ENCODE measurements around the gene RBP7.
"Not testable (repeated sequence)": the region's sequence is repeated elsewhere in the genome, so short reads cannot be mapped to it uniquely, and the experiment has no call there.

DNA sequence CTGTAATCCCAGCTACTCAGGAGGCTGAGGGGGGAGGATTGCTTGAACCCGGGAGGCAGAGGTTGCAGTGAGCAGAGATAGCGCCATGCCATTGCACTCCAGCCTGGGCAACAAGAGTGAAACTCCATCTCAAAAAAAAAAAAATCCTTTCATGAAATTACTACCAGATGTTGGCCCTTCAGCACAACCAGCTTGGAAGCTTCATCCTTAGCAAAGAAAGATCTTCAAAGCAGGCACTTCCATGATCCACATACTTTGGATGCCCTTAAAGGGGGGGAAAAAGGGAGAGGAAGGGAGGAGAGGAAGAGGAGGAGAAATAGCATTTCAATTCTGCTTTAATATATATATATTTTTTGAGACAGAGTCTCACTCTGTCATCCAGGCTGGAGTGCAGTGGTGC, 23.6 kb downstream of the RBP7 start:
- TF ChIP-seq, protein P1, sequence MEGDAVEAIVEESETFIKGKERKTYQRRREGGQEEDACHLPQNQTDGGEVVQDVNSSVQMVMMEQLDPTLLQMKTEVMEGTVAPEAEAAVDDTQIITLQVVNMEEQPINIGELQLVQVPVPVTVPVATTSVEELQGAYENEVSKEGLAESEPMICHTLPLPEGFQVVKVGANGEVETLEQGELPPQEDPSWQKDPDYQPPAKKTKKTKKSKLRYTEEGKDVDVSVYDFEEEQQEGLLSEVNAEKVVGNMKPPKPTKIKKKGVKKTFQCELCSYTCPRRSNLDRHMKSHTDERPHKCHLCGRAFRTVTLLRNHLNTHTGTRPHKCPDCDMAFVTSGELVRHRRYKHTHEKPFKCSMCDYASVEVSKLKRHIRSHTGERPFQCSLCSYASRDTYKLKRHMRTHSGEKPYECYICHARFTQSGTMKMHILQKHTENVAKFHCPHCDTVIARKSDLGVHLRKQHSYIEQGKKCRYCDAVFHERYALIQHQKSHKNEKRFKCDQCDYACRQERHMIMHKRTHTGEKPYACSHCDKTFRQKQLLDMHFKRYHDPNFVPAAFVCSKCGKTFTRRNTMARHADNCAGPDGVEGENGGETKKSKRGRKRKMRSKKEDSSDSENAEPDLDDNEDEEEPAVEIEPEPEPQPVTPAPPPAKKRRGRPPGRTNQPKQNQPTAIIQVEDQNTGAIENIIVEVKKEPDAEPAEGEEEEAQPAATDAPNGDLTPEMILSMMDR (conservative IDR thresholded peaks at IDR 0.05; ENCODE audit: low read depth, low read length) = not testable (repeated sequence)
- TF ChIP-seq POLR2A (IDR thresholded peaks at IDR 0.05; ENCODE audit: low read depth, low read length); CHD1 (IDR thresholded peaks at IDR 0.05; ENCODE audit: low read depth, low read length); MXI1 (IDR thresholded peaks at IDR 0.05; ENCODE audit: borderline replicate concordance, low read depth, low read length); CEBPB (IDR thresholded peaks at IDR 0.05; ENCODE audit: low read depth, low read length); RCOR1 (IDR thresholded peaks at IDR 0.05; ENCODE audit: insufficient replicate concordance, low read length); RFX5 (IDR thresholded peaks at IDR 0.05; ENCODE audit: low read depth, low read length): not testable (repeated sequence)
- TF ChIP-seq, protein P2, sequence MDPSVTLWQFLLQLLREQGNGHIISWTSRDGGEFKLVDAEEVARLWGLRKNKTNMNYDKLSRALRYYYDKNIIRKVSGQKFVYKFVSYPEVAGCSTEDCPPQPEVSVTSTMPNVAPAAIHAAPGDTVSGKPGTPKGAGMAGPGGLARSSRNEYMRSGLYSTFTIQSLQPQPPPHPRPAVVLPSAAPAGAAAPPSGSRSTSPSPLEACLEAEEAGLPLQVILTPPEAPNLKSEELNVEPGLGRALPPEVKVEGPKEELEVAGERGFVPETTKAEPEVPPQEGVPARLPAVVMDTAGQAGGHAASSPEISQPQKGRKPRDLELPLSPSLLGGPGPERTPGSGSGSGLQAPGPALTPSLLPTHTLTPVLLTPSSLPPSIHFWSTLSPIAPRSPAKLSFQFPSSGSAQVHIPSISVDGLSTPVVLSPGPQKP (IDR thresholded peaks at IDR 0.05; ENCODE audit: borderline replicate concordance, low read depth, low read length) = not testable (repeated sequence)
